Hindlimb muscle (tissue), 1 donor: Measurements from ENCODE around the gene SLC25A47. TPM values are rescaled to one million over a fixed set of nuclear protein-coding genes. Genes with fewer than 3 reads are reported as not detected.

Experiments
- polyA plus RNA-seq: library from polyadenylated mRNA; unstranded; fragments of 120-200 nt; gene quantifications from one replicate; pipeline ENCODE4 v1.2.1, GENCODE V29; 2013; ENCODE audit not compliant: insufficient read length

SLC25A47 gene
- polyA plus RNA-seq, 1 donor = not detected

Other genes with a start within 250 kb of the SLC25A47 start
- 0.63 TPM for gene DEGS2, start 163.7 kb upstream of the SLC25A47 start, polyA plus RNA-seq
- gene YY1, start 84.2 kb upstream of the SLC25A47 start, polyA plus RNA-seq = 72.2 TPM
- gene SLC25A29, start 16.9 kb upstream of the SLC25A47 start, polyA plus RNA-seq = 45.0 TPM
- 7.9 TPM for gene WDR25, start 53.1 kb downstream of the SLC25A47 start, polyA plus RNA-seq